Activated naive CD8-positive, alpha-beta T cell treated with anti-CD3 and anti-CD28 coated beads, Interleukin-2, amount 50 U/mL, for 24 hours (primary cell): Measurements from ENCODE around the gene FCSK.

ENCODE experiments used
- ATAC-seq: fragments of 150-1000 bp; cut with Tn5 transposase; one replicate; pipeline ENCODE4 v1.10.0; 2021
- DNase-seq: peaks from one replicate; pipeline ENCODE4 v3.0.0; 2021
- H3K27ac Mint-ChIP-seq: one replicate; pipeline ENCODE4 v1.8.0; 2021; ENCODE audit warnings: mild to moderate bottlenecking, mixed read lengths
- H3K27me3 Mint-ChIP-seq: one replicate; pipeline ENCODE4 v1.8.0; 2021; ENCODE audit warnings: mixed read lengths
- H3K36me3 Mint-ChIP-seq: one replicate; pipeline ENCODE4 v1.8.0; 2021; ENCODE audit warnings: low read depth, mixed read lengths
- H3K4me1 Mint-ChIP-seq: one replicate; pipeline ENCODE4 v1.8.0; 2021; ENCODE audit warnings: mixed read lengths
- H3K4me3 Mint-ChIP-seq: one replicate; pipeline ENCODE4 v1.8.0; 2021; ENCODE audit warnings: mild to moderate bottlenecking, moderate library complexity, mixed read lengths
- H3K9me3 Mint-ChIP-seq: one replicate; pipeline ENCODE4 v1.8.0; 2021; ENCODE audit warnings: mixed read lengths

The FCSK gene

GRCh38 chr16:70475054-70475871 is 20.9 kb downstream of the FCSK start:
- ATAC-seq (no peak), DNase-seq (no peak)
- Mint-ChIP-seq H3K36me3 (peaks cover 1% of the 10 kb centered on the region), H3K27ac (no peak overlapping the region), H3K27me3 (no peaks in the 10 kb centered on the region), H3K4me1 (peaks cover 30% of the 10 kb centered on the region), H3K4me3 (no peak overlapping the region), H3K9me3 (no peaks in the 10 kb centered on the region)

GRCh38 chr16:70476272-70477020 is 22.1 kb downstream of the FCSK start:
- H3K36me3 Mint-ChIP-seq: peaks cover 1% of the 10 kb centered on the region
- ATAC-seq (peak; percentile 96), DNase-seq (peak; percentile 55)
- H3K4me3 Mint-ChIP-seq: peak overlapping the region; percentile 42
- no peaks in the 10 kb centered on the region for H3K27me3 Mint-ChIP-seq
- no peaks in the 10 kb centered on the region for H3K9me3 Mint-ChIP-seq
- H3K4me1 Mint-ChIP-seq: peaks cover 30% of the 10 kb centered on the region
- H3K27ac Mint-ChIP-seq: peak overlapping the region; percentile 91

- H3K36me3 Mint-ChIP-seq: peaks cover 1% of the 10 kb centered on the region
- H3K4me1 Mint-ChIP-seq: peaks cover 30% of the 10 kb centered on the region
- H3K9me3 Mint-ChIP-seq: no peaks in the 10 kb centered on the region
- ATAC-seq: no peak
- H3K4me3 Mint-ChIP-seq: no peak overlapping the region
- H3K27ac Mint-ChIP-seq: no peak overlapping the region
- DNase-seq: no peak
- no peaks in the 10 kb centered on the region for H3K27me3 Mint-ChIP-seq
These were observed 23.8 kb downstream of the FCSK start for GRCh38 chr16:70478169-70478568.

GRCh38 chr16:70478912-70479341 is 24.5 kb downstream of the FCSK start:
- Mint-ChIP-seq H3K27ac (no peak overlapping the region), H3K36me3 (peaks cover 1% of the 10 kb centered on the region), H3K9me3 (no peaks in the 10 kb centered on the region)

GRCh38 chr16:70480127-70481105 is 26.0 kb downstream of the FCSK start:
- Mint-ChIP-seq H3K4me1 (peaks cover 28% of the 10 kb centered on the region), H3K27me3 (no peaks in the 10 kb centered on the region), H3K36me3 (peaks cover 1% of the 10 kb centered on the region), H3K4me3 (no peak overlapping the region), H3K9me3 (no peaks in the 10 kb centered on the region), H3K27ac (no peak overlapping the region)
- ATAC-seq: no peak
- DNase-seq: no peak

More at GRCh38 chr16:70478912-70479341, 24.5 kb downstream of the FCSK start:
- DNase-seq (no peak), ATAC-seq (no peak)
- Mint-ChIP-seq H3K27me3 (no peaks in the 10 kb centered on the region), H3K4me3 (no peak overlapping the region), H3K4me1 (peaks cover 30% of the 10 kb centered on the region)

GRCh38 chr16:70481929-70482536 is 27.6 kb downstream of the FCSK start:
- no peak for DNase-seq
- H3K9me3 Mint-ChIP-seq: no peaks in the 10 kb centered on the region
- no peaks in the 10 kb centered on the region for H3K27me3 Mint-ChIP-seq
- peaks cover 13% of the 10 kb centered on the region for H3K4me1 Mint-ChIP-seq
- no peak overlapping the region for H3K4me3 Mint-ChIP-seq
- ATAC-seq: no peak
- H3K36me3 Mint-ChIP-seq: peaks cover 3% of the 10 kb centered on the region
- H3K27ac Mint-ChIP-seq: no peak overlapping the region

GRCh38 chr16:70482624-70483023 is 28.2 kb downstream of the FCSK start:
- no peak for ATAC-seq
- H3K27me3 Mint-ChIP-seq: no peaks in the 10 kb centered on the region
- H3K27ac Mint-ChIP-seq: no peak overlapping the region
- H3K4me3 Mint-ChIP-seq: no peak overlapping the region
- DNase-seq: no peak
- H3K36me3 Mint-ChIP-seq: peaks cover 2% of the 10 kb centered on the region
- H3K4me1 Mint-ChIP-seq: peaks cover 7% of the 10 kb centered on the region
- H3K9me3 Mint-ChIP-seq: no peaks in the 10 kb centered on the region

GRCh38 chr16:70483426-70483825 is 29.0 kb downstream of the FCSK start:
- DNase-seq (no peak), ATAC-seq (no peak)
- Mint-ChIP-seq H3K4me3 (no peak overlapping the region), H3K4me1 (peaks cover 2% of the 10 kb centered on the region), H3K27me3 (no peaks in the 10 kb centered on the region), H3K9me3 (no peaks in the 10 kb centered on the region), H3K27ac (no peak overlapping the region), H3K36me3 (peaks cover 2% of the 10 kb centered on the region)

GRCh38 chr16:70484867-70485266 is 30.5 kb downstream of the FCSK start:
- Mint-ChIP-seq H3K27me3 (no peaks in the 10 kb centered on the region), H3K27ac (no peak overlapping the region), H3K9me3 (no peaks in the 10 kb centered on the region), H3K36me3 (peaks cover 4% of the 10 kb centered on the region), H3K4me3 (no peak overlapping the region), H3K4me1 (no peaks in the 10 kb centered on the region)
- no peak for DNase-seq
- no peak for ATAC-seq

- peaks cover 22% of the 10 kb centered on the region for H3K36me3 Mint-ChIP-seq
These were observed 35.9 kb downstream of the FCSK start for GRCh38 chr16:70490261-70490660.

GRCh38 chr16:70493802-70494201 is 39.4 kb downstream of the FCSK start:
- Mint-ChIP-seq H3K4me1 (peaks cover 23% of the 10 kb centered on the region), H3K36me3 (peaks cover 24% of the 10 kb centered on the region), H3K4me3 (no peak overlapping the region), H3K9me3 (no peaks in the 10 kb centered on the region), H3K27ac (no peak overlapping the region), H3K27me3 (no peaks in the 10 kb centered on the region)
- no peak for DNase-seq
- no peak for ATAC-seq

More at GRCh38 chr16:70490261-70490660, 35.9 kb downstream of the FCSK start:
- H3K27me3 Mint-ChIP-seq: no peaks in the 10 kb centered on the region
- H3K4me3 Mint-ChIP-seq: no peak overlapping the region
- H3K27ac Mint-ChIP-seq: no peak overlapping the region
- peaks cover 16% of the 10 kb centered on the region for H3K4me1 Mint-ChIP-seq
- no peaks in the 10 kb centered on the region for H3K9me3 Mint-ChIP-seq
- ATAC-seq: no peak
- no peak for DNase-seq

- peaks cover 23% of the 10 kb centered on the region for H3K4me1 Mint-ChIP-seq
- H3K36me3 Mint-ChIP-seq: peaks cover 24% of the 10 kb centered on the region
- H3K27ac Mint-ChIP-seq: peak overlapping the region; percentile 36
- no peak overlapping the region for H3K4me3 Mint-ChIP-seq
- ATAC-seq (peak; percentile 58), DNase-seq (no peak)
- no peaks in the 10 kb centered on the region for H3K9me3 Mint-ChIP-seq
- no peaks in the 10 kb centered on the region for H3K27me3 Mint-ChIP-seq
These were observed 39.9 kb downstream of the FCSK start for GRCh38 chr16:70494202-70494770.

- peak overlapping the region; percentile 36 for H3K27ac Mint-ChIP-seq
- ATAC-seq: no peak
- peaks cover 23% of the 10 kb centered on the region for H3K4me1 Mint-ChIP-seq
- no peaks in the 10 kb centered on the region for H3K27me3 Mint-ChIP-seq
- peaks cover 22% of the 10 kb centered on the region for H3K36me3 Mint-ChIP-seq
- no peaks in the 10 kb centered on the region for H3K9me3 Mint-ChIP-seq
- no peak for DNase-seq
- no peak overlapping the region for H3K4me3 Mint-ChIP-seq
These were observed 40.4 kb downstream of the FCSK start for GRCh38 chr16:70494777-70495176.
